GM19035 (cell line): ENCODE data around the gene CCDC102A.

Source experiments
- ATAC-seq: cut with Tn5 transposase; IDR thresholded peaks from one replicate; pipeline ENCODE4 v1.9.1; 2021; ENCODE audit not compliant: unreplicated experiment

Gene CCDC102A

DNA sequence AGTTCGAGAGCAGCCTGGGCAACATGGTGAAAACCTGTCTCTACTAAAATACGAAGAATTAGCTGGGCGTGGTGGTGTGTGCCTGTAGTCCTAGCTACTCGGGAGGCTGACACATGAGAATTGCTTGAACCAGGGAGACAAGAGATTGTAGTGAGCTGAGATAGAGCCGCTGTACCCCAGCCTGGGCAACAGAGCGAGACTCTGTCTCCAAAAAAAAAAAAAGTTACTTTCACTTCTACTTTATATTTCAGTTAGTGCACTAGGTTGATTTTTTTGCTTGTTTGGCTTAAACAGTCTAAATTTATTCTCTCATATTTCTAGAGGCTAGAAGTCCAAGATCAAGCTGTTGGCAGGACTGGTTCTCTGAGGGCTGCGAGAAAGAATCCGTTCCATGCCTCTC lies 13.4 kb downstream of the CCDC102A start:
- ATAC-seq = no peak

DNA sequence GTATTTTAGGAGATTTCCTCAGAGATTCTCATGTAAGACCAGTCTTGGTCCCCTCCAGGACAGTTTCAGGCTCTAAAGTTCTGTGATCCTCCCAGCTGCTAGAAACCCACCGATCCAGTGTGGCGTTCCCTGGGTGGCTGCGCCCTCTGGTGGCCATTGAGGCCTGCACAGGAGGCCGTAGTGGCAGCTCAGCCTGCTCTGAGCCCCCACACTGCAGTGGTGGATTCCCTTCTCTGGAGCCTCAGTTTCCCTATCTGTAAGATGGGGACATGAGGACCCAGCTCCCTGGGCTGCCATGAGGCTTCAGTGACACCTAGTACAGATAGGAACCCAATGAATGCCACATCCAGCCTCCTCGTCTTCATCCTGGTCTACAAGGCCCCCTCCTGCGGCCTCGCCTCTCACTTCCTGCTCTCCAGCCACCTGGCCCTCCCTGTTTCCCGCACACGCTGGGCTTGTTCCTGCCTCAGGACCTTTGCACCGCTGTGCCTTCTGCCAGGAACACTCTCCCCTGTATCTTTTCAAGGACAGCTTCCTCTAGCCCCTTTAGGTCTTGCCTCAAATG lies 16.5 kb downstream of the CCDC102A start:
- ATAC-seq = peak; percentile 66

DNA sequence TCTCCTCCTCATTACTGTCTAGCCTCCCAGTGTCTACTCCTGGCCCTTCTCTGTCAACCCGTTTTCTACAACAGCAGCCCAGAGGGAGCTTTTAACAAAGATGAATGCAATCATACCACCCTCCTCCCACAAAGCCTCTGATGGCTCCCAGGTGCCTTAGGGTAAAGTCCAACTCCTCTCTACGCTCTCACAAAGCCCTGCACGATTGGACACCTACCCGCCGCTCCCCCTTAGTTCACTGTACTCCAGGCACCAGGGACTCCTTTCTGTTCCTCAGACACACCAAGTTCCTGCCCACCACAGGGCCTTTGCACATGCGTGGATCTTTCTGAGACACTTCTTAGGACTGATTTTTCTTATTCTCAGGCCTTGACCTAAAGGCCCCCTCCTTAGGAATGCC lies 17.4 kb downstream of the CCDC102A start:
- no peak for ATAC-seq

DNA sequence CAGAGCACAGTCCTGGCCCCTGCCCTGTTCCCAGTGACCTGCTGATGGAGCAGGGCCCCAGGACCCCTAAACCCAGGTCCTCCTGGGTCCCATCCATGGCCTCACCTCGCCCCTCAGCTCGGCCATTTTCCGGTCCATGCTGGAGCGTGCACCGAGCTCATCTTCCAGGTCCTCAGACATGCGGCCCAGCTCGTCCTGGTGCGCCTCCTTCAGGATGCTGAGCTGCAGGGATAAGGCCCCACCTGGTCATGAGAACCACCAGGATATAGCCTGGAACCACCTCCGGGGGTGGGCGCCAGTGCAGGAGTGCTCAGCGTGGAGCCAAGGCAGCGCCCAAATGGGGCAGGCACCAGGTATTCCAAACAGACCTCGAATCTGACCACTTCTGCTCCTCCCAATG lies 17.9 kb downstream of the CCDC102A start:
- no peak for ATAC-seq

DNA sequence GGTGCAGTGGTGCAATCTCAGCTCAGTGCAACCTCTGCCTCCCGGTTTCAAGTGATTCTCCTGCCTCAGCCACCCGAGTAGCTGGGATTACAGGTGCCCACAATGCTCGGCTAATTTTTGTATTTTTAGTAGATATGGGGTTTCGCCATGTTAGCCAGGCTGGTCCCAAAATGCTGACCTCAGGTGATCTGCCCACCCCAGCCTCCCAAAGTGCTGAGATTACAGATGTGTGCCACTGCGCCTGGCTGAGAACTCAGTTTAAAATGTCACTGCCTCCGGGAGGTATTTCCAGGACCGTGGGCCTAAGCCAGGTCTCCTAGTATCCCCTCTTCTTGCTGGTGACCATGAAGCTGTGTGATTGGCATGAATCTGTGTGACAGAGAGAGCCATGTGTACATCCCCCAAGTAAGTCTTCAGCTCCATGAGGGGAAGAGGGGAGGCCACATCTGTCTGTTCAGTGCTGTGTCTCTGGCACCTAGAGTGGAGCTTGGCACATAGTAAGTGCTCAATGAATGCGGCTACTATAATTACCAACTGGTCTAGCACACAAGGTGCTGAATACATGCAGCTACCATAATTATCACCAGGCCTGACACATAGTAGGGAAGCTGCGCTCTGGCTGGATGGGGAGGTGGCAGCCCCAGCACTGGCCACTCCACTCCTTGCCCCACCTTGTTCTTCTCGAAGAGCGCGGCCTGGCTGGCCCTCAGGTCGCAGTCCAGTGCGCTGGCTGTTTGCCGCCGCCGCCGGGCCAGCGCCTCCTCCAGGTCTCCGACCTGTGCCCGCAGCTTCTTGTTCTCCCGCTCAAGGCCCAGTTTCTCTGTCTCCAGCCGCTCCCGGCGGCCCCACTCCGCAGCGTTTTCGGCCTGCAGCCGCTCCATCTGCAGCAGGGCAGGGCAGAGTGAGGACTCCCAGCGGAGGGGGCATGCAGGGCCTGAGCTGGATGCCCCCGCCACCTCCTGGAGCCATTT lies 18.7 kb downstream of the CCDC102A start:
- no peak for ATAC-seq

DNA sequence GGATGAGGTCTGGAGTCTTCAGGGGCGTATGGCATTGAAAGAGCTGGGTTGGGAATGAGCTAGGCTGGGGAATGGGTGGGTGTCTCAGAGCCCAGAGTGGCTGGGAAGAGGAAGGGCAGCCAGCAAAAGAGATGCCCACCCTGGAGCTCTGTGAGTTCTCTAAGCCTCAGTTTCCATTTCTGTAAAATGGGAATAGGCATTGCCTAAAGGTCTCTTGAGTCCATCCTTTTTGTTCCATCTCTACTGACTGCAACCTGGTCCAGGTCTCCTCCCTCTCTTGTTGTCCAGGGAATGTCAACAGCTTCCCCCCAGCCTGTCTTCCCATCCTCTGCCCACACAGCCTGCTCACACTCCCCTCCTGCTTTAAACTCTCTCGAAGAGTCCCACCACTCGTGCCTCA lies 19.6 kb downstream of the CCDC102A start:
- no peak for ATAC-seq

DNA sequence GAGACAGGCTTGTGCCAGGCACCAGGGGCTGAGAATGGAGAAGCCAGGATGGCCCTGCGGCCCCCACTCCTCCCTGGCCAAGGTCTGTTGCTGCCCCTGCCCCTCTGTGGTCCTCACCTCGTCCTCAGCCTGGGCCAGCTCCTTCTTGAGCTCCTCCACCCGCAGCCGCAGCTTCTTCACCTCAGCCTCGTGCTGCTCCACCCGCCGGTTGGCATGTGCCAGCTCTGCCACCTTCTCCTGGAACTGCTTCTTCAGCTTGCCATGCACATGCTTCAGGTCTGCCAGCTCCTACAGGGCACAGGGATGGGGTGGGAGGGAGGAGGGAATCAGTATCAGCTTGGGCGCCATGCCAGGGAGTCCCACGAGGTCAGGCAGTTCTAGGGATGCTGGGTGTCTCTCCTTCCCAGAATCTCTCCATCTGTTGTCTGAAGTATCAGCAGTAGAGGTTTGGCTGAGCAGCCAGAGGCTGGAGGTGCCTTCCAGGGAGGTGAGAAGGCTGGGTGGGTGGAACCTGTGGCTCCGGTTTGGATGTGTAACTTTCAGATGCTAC lies 20.1 kb downstream of the CCDC102A start:
- no peak for ATAC-seq

DNA sequence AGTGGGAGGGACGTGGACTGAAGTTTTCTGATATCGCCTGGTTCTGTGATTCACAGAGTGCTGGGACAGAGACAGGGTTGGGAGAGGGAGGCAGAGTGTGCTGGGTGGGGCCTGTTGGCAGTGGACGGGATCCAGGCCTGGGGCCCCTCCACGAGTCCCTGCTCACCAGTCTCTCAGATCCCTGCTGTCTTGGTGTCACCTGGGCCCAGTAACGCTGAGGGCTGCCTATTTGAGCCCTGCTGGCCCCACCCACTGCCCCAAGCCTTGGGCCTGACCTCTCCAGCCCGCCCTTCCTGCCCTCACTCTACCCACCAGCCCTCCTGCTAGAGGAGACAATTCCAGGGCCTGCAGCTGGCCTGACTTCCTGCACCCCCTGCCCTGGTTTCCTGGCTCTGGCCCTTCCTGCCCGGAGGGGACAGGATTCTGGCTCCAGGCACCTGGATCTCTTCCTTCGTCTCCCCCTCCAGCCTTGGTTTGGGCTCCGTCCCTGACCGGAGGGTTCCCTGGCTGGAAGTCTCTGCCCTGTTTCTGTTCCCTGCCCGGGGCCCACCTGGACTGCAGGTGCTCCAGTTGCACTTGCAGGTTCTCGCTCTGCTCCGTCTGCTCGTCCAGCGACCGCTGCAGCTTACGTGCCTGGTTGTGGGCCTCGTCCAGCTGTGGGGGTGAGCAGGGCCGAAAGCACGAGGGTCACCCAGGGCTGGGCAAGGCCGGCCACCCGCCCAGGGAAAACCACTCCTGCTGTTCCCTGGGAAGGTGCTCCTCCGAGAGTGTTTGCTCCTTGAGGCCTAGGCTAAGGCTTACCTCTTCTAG lies 21.4 kb downstream of the CCDC102A start:
- ATAC-seq = no peak

DNA sequence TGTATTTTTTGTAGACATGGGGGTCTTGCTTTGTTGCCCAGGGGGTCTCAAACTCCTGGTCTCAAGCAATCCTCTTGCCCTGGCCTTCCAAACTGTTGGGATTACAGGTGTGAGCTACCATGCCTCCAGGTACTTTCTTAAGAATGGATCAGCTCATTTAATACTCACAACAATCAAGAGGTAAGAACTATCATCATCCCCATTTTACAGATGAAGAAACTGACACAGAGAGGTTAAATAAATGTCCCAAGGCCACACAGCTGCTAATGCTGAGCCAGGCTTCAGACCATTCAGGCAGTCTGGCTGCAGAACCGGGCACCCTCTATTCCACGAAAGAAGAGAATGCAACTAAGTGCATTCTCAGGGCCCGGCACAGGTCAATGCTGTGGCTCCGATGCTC lies 22.0 kb downstream of the CCDC102A start:
- ATAC-seq = no peak

DNA sequence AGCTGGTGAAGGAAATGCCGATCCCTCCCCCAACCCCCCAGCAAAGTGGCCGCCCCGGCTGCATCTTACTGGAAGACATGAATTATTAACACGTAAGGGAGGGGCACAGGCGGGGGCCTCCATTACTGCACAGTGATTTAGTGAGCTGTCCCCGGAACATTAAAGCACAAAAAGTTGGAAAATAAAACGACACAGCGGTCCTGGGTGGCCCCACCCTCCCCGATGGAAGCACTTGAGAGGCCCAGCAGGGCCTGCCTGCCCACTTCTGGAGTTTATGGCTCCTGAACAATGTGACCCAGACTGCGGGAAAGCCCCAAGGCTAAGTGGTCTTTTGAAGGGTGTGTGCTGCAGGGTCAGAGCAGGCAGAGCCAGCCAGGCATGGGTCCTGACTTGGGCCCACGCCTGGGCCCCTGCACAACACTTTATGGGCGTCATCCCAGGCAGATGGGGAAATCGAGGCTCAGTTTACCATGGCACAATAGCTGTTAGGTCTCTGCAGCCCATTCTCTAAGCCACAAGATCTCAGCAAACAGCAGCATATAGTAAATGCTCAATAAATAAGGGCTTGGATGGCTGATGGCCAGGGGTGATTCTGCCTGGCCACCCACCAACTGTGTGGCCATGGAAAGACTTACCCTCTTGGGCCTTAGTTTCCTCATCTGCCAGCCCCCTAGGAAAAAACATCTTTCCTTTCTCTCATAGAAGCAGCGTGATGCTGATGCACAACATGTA lies 22.8 kb downstream of the CCDC102A start:
- ATAC-seq = no peak

DNA sequence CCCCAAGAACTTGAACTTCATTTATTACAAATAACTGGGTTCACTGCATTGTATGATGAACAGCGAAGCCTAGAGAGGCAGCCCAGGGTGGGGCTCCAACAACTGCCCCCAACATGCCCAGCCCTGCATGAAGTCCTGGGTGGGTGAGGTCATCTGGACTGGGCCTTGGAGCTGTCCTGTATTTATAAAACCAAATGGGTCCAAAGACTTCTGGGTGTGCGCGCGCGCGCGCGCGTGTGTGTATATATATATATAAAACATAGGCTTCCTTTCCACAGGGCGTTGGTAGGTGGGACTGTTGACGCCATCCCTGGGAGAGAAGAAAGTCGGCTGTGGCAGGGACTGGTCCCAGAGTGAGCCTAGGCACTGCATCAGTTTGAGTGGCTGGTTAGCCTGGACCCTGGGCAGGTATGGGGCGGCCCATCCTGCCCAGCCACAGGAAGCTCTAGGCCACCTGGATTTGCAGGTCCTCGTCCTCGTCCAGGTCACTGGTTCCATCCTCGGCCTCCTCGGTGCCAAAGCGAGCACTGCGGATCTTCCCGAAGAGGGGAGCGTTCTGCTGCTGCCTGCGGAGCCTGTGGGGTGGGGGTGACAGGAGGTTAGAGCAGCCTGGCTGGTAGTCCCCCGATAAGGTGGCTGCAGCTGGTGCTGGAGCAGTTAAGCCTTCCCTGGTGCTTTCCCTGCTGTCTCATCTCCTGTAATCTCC lies 23.9 kb downstream of the CCDC102A start:
- no peak for ATAC-seq

DNA sequence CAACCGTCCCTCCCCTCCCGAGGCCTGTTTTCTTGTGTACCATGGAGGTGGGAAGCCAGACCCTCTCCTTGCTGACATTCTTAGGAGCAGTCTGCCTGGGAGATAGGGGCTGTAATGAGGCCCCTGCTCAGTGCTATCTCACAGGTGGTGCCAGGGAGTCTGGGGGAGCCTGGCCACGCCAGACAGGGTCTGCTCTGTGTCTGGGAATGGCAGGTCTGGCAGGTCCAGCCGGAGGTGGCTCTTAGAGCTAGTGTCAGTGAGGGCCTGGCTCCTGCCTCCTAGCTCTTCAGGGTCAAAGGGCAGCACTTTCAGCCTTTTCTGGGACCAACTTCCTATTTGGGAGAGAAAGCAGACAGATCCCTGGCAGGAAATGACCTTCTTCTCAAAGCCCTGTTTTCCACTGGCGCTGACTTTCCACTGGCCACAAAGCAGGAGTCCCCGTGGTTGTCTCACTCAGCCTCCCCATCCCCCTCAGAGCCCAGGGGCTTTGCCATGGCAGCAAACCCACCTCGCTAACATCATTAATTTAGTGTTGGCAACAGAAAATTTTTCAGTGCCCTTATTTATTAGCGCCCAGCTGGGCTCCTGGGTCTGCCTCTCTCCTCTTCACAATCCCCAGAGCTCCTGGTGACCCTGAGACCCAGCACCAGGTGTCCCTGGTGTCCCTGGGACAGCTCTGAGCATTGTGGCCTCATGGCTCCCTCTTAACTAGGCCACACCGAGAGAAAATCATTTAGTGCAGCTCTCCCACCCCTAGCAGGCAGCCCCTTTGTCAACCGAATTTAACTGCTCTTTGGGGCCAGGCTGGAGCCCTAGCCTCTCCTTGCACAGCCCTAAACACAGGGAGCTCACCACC lies 26.1 kb downstream of the CCDC102A start:
- ATAC-seq = no peak

DNA sequence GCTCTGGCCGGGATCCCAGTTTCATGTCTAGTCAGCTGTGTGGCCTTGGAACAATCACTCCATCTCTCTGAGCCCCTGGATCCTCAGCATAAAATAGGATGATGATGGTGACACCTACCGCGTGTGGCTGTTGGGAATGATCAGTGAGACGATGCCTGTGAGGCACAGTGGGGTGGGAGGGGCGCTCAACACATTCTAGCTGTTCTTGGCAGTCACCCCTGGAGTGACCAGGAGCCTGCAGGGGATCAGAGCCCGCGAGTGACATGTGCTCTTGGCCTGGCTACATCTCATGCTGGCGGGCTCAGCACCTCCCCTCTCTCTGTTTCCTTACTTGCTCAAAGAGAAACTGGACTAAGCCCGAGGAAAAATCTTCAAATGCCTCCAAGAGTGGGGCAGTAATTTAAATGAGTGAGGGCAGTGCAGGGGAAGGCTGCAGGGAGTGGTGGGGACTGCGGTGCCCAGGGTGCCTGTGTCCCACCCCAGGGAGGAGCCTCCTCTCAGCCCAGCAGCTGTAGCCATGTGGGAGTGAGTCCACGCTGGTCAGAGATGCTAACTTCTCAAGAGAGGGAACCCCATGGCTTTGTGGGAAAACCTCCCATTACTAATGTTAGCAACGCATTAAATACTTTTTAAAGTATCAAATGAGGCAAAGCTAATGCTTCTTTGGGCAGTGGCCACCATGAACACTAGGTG lies 27.0 kb downstream of the CCDC102A start:
- no peak for ATAC-seq

DNA sequence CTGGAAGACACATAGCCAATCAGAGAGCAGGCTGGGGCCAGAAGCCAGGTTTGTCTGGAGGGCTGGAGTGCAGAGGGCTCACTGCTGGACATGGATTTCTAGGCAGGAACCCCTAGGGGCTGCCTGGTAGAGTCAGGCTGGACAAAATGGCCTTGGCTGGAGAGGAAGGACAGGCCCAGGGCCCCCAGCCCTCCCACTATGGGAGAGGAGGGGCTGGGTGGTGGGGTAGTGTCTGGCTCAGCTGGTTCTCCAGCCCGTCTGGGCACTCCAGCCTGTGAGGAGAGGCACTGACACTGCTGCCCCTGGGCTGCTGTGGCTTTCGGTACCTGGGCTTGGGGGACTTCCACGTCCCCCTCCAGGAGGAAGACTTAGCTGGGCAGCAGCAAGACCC lies 28.3 kb downstream of the CCDC102A start:
- no peak for ATAC-seq

DNA sequence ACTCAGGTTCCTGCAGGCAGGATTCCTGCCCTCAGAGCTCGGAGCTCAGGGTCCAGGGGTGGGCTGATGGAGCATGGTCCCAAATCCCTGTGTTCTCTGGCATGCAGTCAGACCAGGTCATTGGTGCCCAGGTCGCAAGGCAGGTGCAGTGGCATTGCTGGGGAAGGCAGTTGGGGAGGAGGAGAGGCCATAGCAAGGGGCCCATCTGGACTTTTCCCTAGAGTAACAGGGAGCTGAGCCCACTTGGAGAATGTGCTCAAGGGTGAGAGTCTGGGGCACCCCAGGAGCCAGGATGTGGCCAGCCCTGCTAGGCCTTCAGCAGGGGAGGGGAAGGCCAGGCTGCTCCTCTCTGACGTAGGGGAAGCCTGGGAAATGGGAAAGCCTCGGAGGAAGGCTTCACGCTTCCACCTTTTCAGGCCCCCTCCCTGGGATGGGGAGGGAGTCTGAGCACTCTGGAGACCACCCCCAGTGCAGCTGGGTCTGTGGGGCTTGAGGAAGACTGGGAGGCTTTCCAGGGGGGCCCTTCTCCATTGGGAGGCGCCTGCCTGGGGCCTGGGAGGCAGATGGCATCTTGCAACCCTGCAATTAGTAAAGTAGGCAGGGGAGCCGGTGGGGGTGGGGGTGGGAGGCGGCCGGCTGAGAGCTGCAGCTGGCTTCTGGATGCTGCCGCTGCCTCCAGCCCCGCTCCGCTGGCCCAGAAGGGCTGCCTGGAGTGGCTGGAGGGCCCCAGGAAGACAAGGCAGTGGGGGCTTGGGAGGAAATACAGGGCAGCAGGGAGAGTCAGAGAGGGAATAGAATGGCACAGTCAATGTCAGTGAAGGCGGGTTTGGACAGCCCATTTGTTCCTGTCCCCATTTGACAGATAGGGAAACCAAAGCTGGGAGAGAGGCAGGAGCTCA lies 29.0 kb downstream of the CCDC102A start:
- ATAC-seq = no peak

DNA sequence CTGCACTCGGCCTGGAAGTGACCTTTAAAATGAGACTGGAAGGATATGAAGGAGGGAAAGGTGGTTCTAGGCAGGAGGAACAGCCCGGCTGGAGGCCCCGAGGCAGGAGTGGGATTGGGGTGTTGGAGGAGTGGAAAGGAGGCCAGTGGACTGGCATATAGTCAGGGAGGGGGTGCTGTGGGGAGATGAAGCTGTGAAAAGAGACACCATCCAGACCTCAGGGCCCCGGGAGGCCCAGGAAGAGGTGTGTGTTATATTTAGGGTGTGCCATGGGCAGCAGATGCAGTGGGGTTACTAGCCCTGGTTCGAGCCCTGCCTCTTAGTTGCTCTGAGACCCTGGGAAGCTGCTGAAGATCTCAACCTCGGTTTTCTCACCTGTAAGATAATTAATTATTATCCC lies 31.2 kb downstream of the CCDC102A start:
- ATAC-seq = no peak

DNA sequence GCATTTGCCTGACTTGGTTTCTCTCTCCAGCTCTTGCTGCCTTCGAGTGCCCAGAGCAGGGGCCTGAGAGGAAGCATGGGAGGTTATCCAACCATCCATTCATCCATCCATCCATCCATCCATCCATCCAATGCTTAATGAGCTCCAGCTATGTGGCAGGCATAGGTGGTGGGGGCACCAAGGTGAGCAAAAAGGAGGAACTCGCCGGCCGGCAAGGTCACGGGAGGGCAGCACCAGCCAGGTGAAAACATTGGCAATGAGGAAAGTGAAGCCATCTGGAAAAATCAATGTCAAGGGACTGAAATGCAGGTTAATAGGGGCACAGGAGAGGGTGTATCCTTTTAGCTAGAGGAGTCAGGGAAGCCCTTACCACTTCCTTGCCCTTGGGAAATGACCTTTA lies 31.9 kb downstream of the CCDC102A start:
- no peak for ATAC-seq

DNA sequence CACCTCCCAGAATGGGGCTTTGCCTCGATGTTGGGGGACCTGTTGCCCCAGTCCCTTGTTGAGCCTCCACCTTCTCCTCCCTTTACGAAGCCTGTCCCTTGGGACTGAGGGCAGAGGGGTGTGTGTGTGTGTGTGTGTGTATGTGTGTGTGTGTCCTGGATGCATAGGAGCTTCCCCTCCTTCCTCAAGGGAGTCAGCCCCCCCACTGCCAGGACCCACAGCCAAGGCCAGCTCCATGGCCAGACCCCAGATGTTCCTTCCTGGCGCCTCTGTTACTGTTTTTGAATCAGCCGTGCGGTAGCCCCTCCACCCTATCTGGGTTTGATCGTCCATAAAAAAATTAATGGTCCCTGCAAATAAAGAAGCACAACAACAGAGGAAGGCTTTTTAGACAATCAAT lies 32.4 kb downstream of the CCDC102A start:
- ATAC-seq = no peak
